HG03520 (cell line): Measurements from ENCODE around the gene PPP1CC.
A peak's percentile ranks its signal among the peaks of the same experiment; 100 is the strongest.
"Not testable (repeated sequence)": the region's sequence is repeated elsewhere in the genome, so short reads cannot be mapped to it uniquely, and the experiment has no call there.

Experiments used
- ATAC-seq: cut with Tn5 transposase; IDR thresholded peaks from one replicate; pipeline ENCODE4 v1.9.1; 2021; ENCODE audit warnings: mild to moderate bottlenecking, moderate library complexity; ENCODE audit not compliant: unreplicated experiment

Gene PPP1CC

DNA sequence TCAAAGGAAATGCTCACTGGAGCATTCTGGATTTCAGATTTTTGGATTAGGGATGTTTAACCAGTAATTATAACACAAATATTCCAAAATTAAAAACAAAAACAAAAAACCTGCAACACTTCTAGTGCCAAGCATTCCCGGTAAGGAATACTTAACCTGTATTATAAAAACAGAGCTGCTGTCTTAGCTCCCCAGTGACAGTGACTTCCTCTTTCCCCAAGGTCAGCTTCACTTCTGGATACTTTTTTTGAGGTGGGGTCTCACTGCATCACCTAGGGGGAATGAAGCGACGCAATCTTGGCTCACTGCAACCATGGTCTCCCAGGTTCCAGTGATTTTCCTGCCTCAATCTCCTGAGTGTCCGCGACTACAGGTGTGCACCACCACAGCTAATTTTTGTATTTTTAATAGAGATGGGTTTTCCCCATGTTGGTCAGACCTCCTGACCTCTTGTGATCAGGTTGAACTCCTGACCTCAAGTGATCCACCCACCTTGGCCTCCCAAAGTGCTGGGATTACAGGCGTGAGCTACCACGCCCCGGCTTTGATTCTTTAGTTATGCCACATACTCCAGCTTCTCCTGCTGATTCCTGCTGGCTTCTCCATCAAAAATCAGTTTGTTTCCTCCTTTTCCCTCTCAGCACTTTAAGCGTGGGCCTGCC, 15.9 kb downstream of the PPP1CC start:
- no peak for ATAC-seq

DNA sequence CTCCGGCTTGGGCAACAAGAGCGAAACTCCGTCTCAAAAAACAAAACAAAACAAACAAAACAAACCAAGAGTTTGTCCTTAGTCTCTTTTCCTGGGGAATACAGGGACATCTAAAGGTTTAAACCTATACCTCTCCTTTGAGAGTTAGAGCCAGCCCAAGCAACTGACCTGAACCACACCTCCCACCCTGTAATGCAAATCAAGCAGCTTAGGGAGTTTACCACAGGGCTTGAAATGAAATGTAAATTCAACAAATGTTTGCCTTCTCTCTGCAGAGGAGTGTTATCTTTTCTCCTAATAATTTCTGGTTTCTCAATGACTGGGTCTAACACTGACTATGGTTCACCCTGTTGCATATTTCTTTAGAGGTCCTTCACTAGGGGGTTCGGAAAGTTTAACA, 16.7 kb downstream of the PPP1CC start:
- ATAC-seq, result no peak

DNA sequence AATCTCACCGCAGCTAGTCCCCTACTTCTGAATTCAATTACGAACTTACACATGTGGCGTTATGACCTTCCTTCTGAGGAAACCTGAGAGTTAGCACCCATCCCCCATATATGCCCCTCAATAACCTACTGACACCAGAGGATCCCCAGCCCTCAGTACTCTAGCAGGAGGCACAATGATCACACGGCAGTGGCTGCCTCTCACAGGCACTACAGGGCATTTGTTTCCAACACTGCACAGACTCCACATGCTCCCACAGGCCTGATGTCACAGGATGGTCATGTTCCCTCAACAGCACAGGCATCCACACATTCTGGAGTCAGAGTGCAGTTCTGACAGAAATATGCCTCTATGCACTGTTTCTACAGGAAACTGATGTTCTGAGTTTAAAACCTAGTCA, 17.4 kb downstream of the PPP1CC start:
- ATAC-seq, result no peak

DNA sequence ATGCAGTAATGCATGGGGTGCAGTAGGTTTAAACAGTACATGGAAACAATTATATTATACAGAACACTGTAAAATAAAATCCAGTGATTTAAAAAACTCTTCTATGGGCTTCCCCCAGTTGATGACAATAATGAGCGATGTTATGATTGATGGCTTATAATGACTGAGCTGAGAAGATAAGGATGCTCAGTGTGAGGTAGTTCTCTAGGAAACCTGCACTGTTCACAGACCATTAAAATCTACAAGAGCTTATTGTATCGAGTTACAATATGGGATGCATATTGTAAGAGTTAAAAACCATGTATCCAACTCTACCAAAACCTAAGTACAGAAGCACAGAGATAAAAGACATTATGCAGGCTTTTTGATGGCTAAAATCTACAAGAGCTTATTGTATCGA, 19.8 kb downstream of the PPP1CC start:
- not testable (repeated sequence) for ATAC-seq

GRCh38 chr12:110721570-110721969, 21.1 kb downstream of the PPP1CC start:
- no peak for ATAC-seq

- no peak for ATAC-seq
Measured at GRCh38 chr12:110720516-110720915, 22.2 kb downstream of the PPP1CC start.

- no peak for ATAC-seq
Measured at GRCh38 chr12:110718222-110718908, 24.3 kb downstream of the PPP1CC start.

DNA sequence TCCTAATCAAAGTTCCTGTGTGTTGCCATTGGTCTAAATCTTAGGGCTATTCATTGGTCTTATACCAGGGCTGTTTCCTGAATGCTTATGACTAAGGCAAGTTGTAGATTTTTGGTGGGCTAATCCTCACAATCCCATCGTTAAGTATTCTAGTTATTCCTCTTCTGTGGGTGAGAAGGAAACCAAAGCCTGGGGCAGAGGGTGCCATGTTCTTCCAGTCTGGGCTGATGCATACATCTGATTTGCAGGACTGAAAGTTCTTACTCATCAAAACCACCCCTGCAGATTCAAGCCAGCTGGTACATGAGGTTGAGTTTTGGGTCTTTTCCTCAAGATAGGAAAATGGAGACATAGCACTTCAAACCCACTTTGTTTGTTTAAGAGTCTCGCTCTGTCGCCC, 25.7 kb downstream of the PPP1CC start:
- ATAC-seq, result no peak

GRCh38 chr12:110708917-110709316, 33.8 kb downstream of the PPP1CC start:
- ATAC-seq, result no peak

GRCh38 chr12:110705309-110705708, 37.4 kb downstream of the PPP1CC start:
- ATAC-seq, result no peak

- no peak for ATAC-seq
Measured at GRCh38 chr12:110704750-110705149, 37.9 kb downstream of the PPP1CC start.

DNA sequence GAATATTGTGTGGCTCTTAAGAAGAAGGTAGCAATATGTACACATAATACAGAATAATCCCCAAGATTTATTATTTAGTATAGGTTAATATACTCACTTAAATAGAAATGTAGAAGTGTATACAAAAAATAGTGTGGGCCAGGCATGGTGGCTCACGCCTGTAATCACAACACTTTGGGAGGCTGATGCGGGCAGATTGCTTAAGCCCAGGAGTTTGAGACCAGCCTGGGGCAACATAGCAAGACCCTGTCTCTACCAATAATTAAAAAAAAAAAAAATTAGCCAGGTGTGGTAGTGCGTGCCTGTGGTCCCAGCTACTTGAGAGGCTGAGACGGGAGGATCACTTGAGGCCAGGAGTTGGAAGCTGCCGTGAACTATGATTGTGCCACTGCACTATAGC, 38.5 kb downstream of the PPP1CC start:
- ATAC-seq, result no peak

GRCh38 chr12:110702081-110702480, 40.6 kb downstream of the PPP1CC start:
- no peak for ATAC-seq

- ATAC-seq, result no peak
Measured at GRCh38 chr12:110699591-110700445, 42.9 kb downstream of the PPP1CC start.

DNA sequence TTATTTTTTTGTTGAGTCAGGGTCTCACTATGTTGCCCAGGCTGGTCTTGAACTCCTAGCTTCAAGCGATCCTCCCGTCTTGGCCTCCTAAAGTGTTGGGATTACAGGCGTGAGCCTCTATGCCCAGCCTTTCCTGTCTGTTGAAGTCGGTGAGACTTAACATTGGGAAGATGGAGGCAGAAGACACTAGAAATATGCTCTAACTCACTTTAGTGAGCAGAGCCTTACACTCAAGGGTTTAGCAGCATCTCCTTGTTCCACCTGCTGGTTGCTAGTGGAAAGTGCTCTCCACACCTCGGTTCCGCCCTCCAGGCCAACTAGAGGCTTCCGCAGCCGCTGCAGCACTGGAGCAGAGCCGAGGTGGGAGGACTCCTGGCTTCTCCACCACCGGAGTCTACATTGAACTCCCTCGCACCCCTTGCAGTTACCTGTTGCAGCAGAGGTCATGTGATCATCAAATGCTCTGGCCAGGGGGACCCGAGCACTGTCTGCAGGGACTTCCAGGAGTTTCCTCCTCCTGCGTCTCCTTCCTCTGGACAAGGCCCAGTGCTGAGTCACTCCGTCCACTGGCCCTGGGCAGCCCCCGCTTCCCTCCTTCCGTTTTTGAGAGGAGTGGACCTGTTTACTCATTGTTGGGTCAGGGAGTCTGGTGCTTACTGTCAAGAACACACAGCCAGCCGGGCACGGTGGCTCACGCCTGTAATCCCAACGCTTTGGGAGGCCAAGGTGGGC, 44.4 kb downstream of the PPP1CC start:
- peak; percentile 87 for ATAC-seq

GRCh38 chr12:110697236-110697635, 45.5 kb downstream of the PPP1CC start:
- ATAC-seq, result no peak

DNA sequence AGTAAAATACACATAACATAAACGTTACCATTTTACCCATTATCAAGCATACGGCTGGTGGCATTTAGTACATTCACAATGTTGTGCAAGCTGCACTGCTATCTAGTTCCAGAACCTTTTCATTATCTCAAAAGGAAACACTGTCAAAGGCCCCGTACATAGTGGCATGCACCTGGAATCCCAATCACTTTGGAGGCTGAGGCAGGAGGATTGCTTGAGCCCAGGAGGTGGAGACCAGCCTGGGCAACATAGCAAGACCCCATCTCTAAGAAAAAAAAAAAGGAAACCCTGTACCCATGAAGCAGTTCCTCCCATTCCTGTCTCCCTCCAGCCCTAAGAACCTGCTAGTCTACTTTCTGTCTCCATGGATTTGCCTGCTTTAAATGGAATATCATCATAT, 46.4 kb downstream of the PPP1CC start:
- no peak for ATAC-seq

DNA sequence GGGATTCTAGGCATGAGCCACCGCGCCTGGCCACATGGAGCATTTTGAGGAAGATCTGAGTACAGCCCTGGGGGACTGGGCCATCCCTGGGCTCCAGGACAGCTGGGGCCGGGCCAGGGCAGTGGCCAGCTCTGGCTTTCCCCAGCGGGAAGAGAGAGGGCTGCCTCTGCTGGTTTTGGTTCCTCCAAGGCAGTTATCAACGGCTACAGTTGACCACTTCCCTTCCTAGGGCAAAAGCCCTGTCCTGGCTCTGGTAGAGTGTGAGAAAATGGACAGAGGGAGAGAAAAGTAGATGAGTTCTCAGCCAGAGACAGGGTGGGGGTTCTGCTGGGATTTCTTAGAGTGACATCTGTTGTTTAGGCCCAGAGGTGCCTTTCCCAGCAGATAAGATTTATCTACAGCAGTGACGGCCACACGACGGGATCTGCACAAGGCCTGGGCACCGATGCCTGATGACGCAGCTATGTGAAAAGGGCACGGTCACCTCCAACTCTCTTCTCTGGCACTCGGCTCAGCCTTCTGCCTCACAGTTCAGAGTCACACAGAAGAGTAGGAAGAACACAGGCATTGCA, 48.3 kb downstream of the PPP1CC start:
- ATAC-seq, result no peak

DNA sequence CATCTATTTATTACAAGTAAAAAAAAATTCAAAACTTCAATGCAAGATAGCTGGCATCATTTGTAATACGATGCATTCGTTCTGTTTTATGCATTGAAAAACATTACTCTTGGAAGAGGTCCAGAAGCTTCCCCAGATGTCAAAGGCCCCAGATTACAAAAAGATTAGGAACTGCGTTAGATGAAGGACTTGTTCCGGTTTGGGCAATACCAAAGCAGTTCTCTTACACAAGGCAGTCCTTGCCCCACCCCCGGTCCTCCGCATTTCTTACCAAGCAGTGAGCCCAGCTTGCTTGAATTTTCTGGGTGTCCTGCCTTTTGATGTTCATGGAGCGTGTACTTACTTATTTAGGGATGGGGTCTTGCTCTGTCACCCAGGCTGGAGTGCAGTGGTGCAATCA, 49.0 kb downstream of the PPP1CC start:
- no peak for ATAC-seq

DNA sequence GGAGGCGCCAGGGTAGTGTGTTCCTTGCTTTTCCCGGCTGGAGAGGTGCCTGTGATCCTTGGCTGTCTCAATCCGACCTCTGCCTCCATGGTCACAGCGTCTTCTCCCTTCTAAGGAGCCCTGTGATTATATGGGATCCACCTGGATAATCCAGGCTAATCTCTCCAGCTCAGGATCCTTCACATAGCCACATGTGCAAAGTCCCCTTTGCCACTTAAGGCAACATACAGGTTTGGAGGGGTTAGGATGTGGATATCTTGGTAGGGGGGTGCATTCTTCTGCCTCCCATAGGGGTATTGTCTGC, 52.6 kb downstream of the PPP1CC start:
- ATAC-seq, result no peak
